ENCODE data around the gene MTFR1L.

The MTFR1L gene

GRCh38 chr1:25861316-25862286, 41.8 kb downstream of the MTFR1L start:
- DNase-seq (ENCODE audit: low read depth in 2 of 2) = no peak

DNA sequence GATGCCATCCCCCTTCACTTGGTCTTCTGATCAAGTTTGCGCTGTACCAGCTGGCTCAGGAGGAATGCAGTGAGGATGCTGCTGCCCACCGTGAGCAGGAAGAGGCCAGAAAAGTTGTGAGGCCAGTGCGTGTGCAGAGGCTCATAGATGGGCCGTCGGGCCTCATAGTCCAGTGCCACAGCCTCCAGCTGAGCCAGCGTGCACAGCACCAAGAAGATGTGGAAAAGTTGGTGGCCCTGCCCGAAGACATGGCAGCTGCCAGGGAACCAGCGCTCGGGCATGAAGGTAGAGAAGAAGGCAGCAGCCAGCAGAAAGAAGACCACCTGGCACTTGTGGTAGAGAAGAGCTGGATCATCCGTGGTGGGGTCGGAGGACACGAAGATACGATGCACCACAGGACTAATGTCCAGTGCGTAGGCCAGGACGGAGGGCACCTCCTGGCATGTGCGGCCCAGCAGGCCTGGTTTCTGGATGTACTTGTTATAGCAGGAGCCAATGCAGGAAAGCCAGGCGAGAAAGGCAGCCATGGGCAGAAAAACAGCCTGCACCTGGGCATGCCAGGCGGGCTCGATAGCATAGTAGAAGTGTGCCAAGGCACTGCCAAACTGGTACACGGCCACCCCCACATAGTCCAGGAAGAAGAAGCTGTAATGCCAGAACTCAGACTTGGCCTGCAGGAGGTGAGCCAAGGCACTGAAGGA, 43.2 kb downstream of the MTFR1L start:
- no peak for DNase-seq (ENCODE audit: low read depth in 2 of 2)

- DNase-seq (ENCODE audit: low read depth in 2 of 2) = no peak
Measured at GRCh38 chr1:25863486-25864262, 43.9 kb downstream of the MTFR1L start.

GRCh38 chr1:25864434-25864833, 44.7 kb downstream of the MTFR1L start:
- DNase-seq (ENCODE audit: low read depth in 2 of 2) = no peak

DNA sequence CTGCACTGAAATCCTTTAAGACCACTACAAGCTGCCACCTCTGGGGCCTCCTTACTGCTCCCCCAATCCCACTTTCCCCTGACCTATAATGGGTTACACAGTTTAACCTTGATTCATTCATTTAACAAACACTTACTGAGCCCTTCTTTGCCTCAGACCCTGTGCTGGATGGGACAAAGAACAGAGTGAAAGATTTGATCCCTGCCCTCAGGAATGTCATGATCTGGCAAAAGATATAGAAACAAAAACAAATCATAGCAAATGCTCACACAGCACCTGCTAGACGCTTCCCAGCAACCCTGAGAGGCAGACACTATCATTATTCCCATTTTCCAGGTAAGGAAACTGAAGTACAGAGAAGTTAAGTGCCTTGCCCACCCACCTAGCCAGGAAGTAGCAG, 46.5 kb downstream of the MTFR1L start:
- no peak for DNase-seq (ENCODE audit: low read depth in 2 of 2)

GRCh38 chr1:25867210-25867991, 47.6 kb downstream of the MTFR1L start:
- no peak for DNase-seq (ENCODE audit: low read depth in 2 of 2)

DNA sequence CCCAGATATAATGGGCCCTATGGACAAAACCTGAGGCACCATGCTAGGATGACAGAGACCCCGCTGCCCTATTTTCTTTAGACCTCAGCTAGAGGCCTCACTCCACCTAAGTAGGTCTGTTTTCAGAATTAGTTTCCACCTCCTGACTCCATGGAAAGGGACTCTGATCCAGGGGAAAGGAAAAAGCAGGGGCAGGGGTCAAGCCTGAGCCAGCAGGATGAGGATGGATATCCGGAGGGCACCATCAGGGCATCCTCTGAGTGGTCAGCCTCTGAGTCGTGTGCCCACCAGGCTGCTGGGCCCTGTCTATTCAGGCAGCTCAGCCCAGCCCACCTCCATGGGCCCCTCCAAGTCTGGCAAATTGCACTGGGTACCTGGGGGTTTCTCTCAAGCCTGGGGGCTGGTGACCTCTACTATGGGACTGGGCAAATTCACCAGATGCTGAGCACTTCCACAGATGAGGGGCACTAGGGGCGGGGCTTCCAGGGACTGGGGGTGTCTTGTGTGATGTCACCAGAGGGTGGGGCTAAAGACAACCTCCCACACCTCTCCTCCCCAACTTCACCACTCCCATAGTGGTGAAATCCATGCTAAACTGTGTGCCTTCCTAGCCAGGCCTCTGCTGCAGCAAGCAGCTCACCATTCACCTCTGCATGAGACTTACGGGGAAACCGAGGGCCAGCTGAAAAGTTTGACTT, 50.3 kb downstream of the MTFR1L start:
- DNase-seq (ENCODE audit: low read depth in 2 of 2) = no peak

DNA sequence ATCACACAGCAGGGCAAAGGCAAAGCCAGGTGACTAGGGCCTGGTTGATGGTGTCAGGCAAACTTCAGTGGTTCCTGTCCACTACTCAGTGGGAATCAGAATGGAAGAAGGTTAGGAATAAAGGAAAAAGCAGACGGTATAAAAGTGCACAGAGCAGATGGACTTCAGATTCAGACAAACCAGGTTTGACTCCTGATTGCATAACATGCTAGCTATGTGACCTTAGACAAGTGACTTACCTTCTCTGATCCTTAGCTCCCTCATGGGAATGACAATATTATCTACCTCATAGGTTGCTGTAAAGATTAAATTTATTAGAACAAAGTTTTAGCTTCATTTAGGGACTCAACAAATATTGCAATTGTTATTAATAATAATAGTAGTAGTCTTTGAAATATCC, 50.9 kb downstream of the MTFR1L start:
- DNase-seq (ENCODE audit: low read depth in 2 of 2) = no peak

DNA sequence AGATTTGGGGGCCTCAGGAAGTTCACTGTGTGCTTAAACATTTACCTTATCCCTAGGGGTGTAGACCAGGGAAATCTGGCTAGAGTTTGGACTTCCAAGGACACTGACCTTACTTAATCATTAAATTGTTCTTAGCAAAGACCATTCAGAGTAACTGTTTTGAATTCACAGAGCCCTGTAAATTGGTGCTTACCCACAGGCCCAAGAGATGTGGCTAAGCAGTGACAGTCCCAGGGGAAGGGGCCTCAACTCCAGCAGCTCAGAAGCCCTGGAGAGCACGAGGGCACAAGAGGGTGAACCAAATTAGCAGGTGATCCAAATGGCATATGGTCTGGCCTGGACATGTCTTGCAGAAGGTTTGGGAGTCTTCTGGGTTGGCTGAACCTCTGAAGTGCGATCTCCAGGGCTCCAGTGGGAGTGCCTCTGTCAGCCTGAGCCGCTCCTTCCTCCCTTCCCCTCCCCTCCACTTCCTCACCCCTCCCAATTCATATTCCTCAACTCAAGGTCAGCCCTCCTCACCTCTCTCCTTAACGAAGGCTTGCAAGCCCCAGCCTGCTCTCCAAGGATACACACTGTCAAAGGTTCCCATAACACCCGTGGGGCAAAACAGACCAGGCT, 51.4 kb downstream of the MTFR1L start:
- no peak for DNase-seq (ENCODE audit: low read depth in 2 of 2)

DNA sequence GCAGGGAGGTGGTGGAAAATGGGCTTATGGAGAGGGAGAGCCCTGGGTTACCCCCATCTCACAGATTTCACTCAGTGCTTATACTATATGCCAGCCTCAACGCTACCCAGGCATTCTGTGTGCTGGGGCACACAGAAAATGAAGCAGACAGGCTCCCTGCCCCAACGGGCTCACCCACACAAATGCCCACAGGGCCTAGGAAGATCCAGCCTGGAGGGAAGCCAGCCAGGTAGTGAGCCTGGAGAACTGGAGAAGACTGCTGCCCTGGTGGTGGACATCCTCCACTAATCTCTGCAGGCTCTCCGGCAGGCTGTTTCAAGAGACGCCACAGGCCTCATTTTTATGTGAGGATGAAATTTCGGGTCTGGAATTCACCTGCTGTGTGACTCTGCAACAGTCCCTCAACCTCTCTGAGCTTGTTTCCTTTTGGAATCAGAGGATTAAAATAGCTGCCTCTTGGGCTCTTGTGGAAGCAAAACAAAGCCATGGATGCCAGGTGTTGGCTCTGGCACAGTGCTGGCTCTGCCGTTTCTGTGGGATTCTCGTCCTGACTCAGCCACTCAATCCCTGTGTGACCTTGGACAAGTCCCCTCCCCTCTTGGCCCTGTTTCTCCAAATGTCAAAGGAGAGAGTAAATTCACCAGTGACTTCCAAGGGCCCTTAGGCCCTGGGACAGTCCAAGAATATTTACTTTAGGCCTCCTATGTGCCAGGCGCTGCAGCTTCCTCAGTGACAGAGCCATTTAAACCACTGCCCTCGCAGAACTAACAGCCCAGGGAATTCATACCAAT, 52.1 kb downstream of the MTFR1L start:
- DNase-seq (ENCODE audit: low read depth in 2 of 2) = no peak

DNA sequence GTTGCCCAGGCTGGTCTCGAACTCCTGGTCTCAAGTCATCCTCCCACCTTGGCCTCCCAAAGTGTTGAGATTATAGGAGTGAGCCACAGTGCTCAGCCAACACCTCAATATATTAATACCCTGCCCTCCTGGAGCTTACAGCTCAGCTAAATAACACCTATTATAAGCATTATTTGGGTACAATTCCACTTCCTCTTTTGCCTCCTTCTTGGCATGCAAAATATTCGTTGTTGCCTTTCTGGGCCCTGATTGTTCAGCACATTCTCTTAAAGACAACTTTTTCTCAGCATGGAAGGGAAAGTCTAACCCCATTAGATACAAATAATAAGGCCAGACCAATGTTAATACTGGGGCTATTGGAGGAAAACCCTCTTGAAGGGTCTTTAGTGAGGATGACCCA, 53.0 kb downstream of the MTFR1L start:
- DNase-seq (ENCODE audit: low read depth in 2 of 2) = no peak

DNA sequence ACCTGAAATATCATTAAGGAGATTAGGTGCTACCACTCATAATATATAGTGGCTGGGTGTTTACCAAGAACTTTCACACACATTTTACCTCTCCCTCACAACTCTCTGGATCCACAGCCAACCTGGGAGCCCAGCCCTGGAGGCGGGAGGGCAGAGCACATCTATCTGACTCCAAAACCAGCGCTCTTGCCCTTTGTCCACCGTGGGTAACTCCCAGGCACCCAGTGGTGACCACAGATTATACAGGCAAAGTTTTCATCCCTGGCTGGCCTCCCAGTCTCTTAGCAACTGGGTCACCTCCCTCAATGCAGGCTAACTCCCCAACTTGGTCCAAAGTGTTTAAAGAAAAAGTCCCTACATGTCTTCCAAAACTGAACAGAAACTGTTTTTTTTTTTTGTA, 53.4 kb downstream of the MTFR1L start:
- DNase-seq (ENCODE audit: low read depth in 2 of 2) = no peak

DNA sequence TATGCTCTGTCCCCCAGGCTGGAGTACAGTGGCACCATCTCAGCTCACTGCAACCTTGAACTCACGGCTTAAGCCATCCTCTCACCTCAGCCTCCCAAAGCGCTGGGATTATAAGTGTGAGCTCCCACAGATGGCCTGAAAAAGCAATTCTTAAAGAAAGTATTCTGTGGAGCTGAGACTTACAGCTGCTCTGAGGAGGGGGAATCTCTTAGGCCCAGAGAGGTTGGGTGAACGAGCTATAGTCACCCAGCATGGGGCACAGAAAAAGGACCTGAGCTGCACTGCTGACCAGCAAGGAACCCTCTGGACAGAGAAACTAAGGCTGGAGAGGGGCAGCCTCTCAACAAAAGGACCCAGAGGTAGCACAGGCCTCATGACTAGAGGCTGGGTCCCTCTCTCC, 54.5 kb downstream of the MTFR1L start:
- no peak for DNase-seq (ENCODE audit: low read depth in 2 of 2)

- no peak for DNase-seq (ENCODE audit: low read depth in 2 of 2)
Measured at GRCh38 chr1:25874635-25875153, 54.9 kb downstream of the MTFR1L start.

GRCh38 chr1:25875154-25875855, 55.6 kb downstream of the MTFR1L start, which contains the start of gene PAQR7:
Gene PAQR7 (minus strand): TSS chr1:25875708. CDS start chr1:25863839, 11,869 bp downstream.
- peak; percentile 27 to 31 for DNase-seq (ENCODE audit: low read depth in 2 of 2)

- DNase-seq (ENCODE audit: low read depth in 2 of 2) = no peak
Measured at GRCh38 chr1:25875856-25876692, 56.3 kb downstream of the MTFR1L start.

- DNase-seq (ENCODE audit: low read depth in 2 of 2) = no peak
Measured at GRCh38 chr1:25876693-25877077, 56.9 kb downstream of the MTFR1L start.

DNA sequence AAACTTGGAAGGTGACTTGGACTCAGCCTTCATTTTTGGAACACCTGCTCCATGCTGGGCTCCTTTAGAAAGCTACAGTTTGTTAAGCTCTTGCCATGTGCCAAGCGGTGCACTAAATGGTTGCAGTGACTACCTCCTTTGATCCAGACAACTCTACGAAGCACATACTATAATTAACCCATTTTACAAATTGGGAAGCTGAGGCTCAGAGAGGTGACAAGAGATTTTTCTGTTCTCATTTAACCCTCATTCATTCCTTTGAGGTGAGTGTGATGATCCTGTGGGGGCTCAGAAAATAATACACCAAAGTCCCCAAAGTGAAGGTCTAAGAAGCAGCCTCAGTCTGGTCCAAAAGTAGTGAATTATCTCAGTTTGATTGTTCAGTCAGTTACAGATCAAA, 57.4 kb downstream of the MTFR1L start:
- DNase-seq (ENCODE audit: low read depth in 2 of 2) = no peak

All from activated CD8-positive, alpha-beta memory T cell treated with anti-CD3 and anti-CD28 coated beads for 4 hours (primary cell).